ENCODE measurements around the gene ARHGAP18.

GRCh38 chr6:129597023-129597713 is 112.8 kb downstream of the ARHGAP18 start:
- TF ChIP-seq HDGF (IDR thresholded peaks at IDR 0.05; ENCODE audit: borderline replicate concordance), result no peak
- TF ChIP-seq SP1 (IDR thresholded peaks at IDR 0.05), result no peak
- no peak for TF ChIP-seq ELF4 (IDR thresholded peaks at IDR 0.05)
- no peak for TF ChIP-seq TARDBP (IDR thresholded peaks at IDR 0.05)
- no peak for TF ChIP-seq PKNOX1 (IDR thresholded peaks at IDR 0.05)
- TF ChIP-seq BHLHE40 (IDR thresholded peaks at IDR 0.05; ENCODE audit: borderline replicate concordance), result no peak
- no peak for TF ChIP-seq FOXM1 (IDR thresholded peaks at IDR 0.05; ENCODE audit: borderline replicate concordance)
- TF ChIP-seq FOXA1 (IDR thresholded peaks at IDR 0.05), result no peak
- no peak for TF ChIP-seq SUZ12 (IDR thresholded peaks at IDR 0.05)
- no peak for TF ChIP-seq ZNF384 (IDR thresholded peaks at IDR 0.05)
- TF ChIP-seq FOXK2 (IDR thresholded peaks at IDR 0.05), result no peak
- no peak for TF ChIP-seq L3MBTL2 (conservative IDR thresholded peaks at IDR 0.05)
- no peak for TF ChIP-seq LEF1 (IDR thresholded peaks at IDR 0.05; ENCODE audit: borderline replicate concordance)
